Osteocyte (in vitro differentiated cells): ENCODE data around the gene GALNT6. TPM values are rescaled to one million over a fixed set of nuclear protein-coding genes. Genes with fewer than 3 reads are reported as not detected.

Experiments used
- DNase-seq: peaks from one replicate; pipeline ENCODE4 v3.0.0; 2021; ENCODE audit warnings: mixed read lengths; ENCODE audit not compliant: unreplicated experiment; ENCODE audit errors: extremely low spot score
- H3K27ac Mint-ChIP-seq: one replicate; pipeline ENCODE4 v1.8.0; 2021; ENCODE audit warnings: mild to moderate bottlenecking, mixed read lengths; ENCODE audit not compliant: unreplicated experiment
- H3K27me3 Mint-ChIP-seq: one replicate; pipeline ENCODE4 v1.8.0; 2021; ENCODE audit warnings: mixed read lengths; ENCODE audit not compliant: unreplicated experiment
- H3K36me3 Mint-ChIP-seq: one replicate; pipeline ENCODE4 v1.8.0; 2021; ENCODE audit warnings: mixed read lengths; ENCODE audit not compliant: unreplicated experiment
- H3K4me1 Mint-ChIP-seq: one replicate; pipeline ENCODE4 v1.8.0; 2021; ENCODE audit warnings: mixed read lengths; ENCODE audit not compliant: unreplicated experiment
- H3K4me3 Mint-ChIP-seq: one replicate; pipeline ENCODE4 v1.8.0; 2021; ENCODE audit warnings: mild to moderate bottlenecking, moderate library complexity, mixed read lengths; ENCODE audit not compliant: unreplicated experiment
- H3K9me3 Mint-ChIP-seq: one replicate; pipeline ENCODE4 v1.8.0; 2021; ENCODE audit warnings: mixed read lengths; ENCODE audit not compliant: unreplicated experiment
- CTCF ChIP-seq: fragments of 200-600 bp; sonication (generic); IDR thresholded peaks from 2 replicates; pipeline ENCODE4 v1.5.0; 2021; ENCODE audit warnings: antibody characterized with exemption, mild to moderate bottlenecking, moderate library complexity
- total RNA-seq: library from RNA; stranded (reverse); gene quantifications from 2 replicates; pipeline ENCODE4 v1.2.1, GENCODE V29; 2021

The GALNT6 gene
- total RNA-seq, 1 donor from 2014 or later = 0.94 TPM

GRCh38 chr12:51377099-51377984 is 13.9 kb downstream of the GALNT6 start:
- Mint-ChIP-seq H3K9me3 (no peaks in the 10 kb centered on the region), H3K27me3 (no peaks in the 10 kb centered on the region), H3K4me1 (peaks cover 32% of the 10 kb centered on the region), H3K4me3 (no peak overlapping the region), H3K36me3 (no peaks in the 10 kb centered on the region), H3K27ac (no peak overlapping the region)
- no peak for TF ChIP-seq CTCF
- no peak for DNase-seq

- Mint-ChIP-seq H3K27ac (no peak overlapping the region), H3K4me1 (peaks cover 38% of the 10 kb centered on the region), H3K9me3 (no peaks in the 10 kb centered on the region), H3K36me3 (no peaks in the 10 kb centered on the region), H3K4me3 (no peak overlapping the region), H3K27me3 (no peaks in the 10 kb centered on the region)
- TF ChIP-seq CTCF = no peak
- DNase-seq = no peak
These were observed 16.4 kb downstream of the GALNT6 start for GRCh38 chr12:51374856-51375255.

- no peaks in the 10 kb centered on the region for H3K27me3 Mint-ChIP-seq
- no peak overlapping the region for H3K27ac Mint-ChIP-seq
- H3K36me3 Mint-ChIP-seq = no peaks in the 10 kb centered on the region
- H3K4me3 Mint-ChIP-seq = no peak overlapping the region
- TF ChIP-seq CTCF = no peak
- H3K4me1 Mint-ChIP-seq = peaks cover 42% of the 10 kb centered on the region
- no peak for DNase-seq
- no peaks in the 10 kb centered on the region for H3K9me3 Mint-ChIP-seq
These were observed 16.8 kb downstream of the GALNT6 start for GRCh38 chr12:51374361-51374760.

GRCh38 chr12:51373187-51373586 is 18.0 kb downstream of the GALNT6 start:
- H3K36me3 Mint-ChIP-seq = no peaks in the 10 kb centered on the region
- no peak overlapping the region for H3K27ac Mint-ChIP-seq
- H3K4me1 Mint-ChIP-seq = peaks cover 42% of the 10 kb centered on the region
- H3K27me3 Mint-ChIP-seq = no peaks in the 10 kb centered on the region
- H3K9me3 Mint-ChIP-seq = no peaks in the 10 kb centered on the region
- no peak overlapping the region for H3K4me3 Mint-ChIP-seq
- TF ChIP-seq CTCF = no peak
- DNase-seq = no peak

- no peaks in the 10 kb centered on the region for H3K27me3 Mint-ChIP-seq
- peak overlapping the region; percentile 82 for H3K27ac Mint-ChIP-seq
- H3K4me3 Mint-ChIP-seq = no peak overlapping the region
- no peaks in the 10 kb centered on the region for H3K9me3 Mint-ChIP-seq
- no peaks in the 10 kb centered on the region for H3K36me3 Mint-ChIP-seq
- no peak for DNase-seq
- no peak for TF ChIP-seq CTCF
- H3K4me1 Mint-ChIP-seq = peaks cover 38% of the 10 kb centered on the region
These were observed 19.2 kb downstream of the GALNT6 start for GRCh38 chr12:51372021-51372420.
